Measurements from ENCODE around the gene SPATA7.

Gene SPATA7

GRCh38 chr14:88352698-88353097 is 32.8 kb upstream of the SPATA7 start:
- ChIA-PET POLR2A (no interaction called here), CTCF (no interaction called here)
- H3K27ac ChIP-seq (ENCODE audit: insufficient read depth in 1 of 2, low read depth in 1 of 2, low read length in 2 of 2, poor library complexity in 1 of 2, severe bottlenecking in 2 of 2) = no peak overlapping the region
- no peak overlapping the region for H3K4me3 ChIP-seq (ENCODE audit: control insufficient read depth in 1 of 7, extremely low read depth in 1 of 7, insufficient read depth in 4 of 7, low read depth in 2 of 7, low read length in 6 of 7)
- no peaks in the 10 kb centered on the region for H3K36me3 ChIP-seq (ENCODE audit: control insufficient read depth in 4 of 4, insufficient read depth in 4 of 4, low read length in 3 of 4)
- H3K9me3 ChIP-seq (ENCODE audit: control extremely low read depth in 1 of 5, control insufficient read depth in 4 of 5, insufficient read depth in 2 of 5, low read depth in 1 of 5, low read length in 4 of 5) = no peaks in the 10 kb centered on the region
- 100% methylated on average over 3 of the region's 3 CpGs for WGBS (ENCODE audit: insufficient coverage)
- H3K27me3 ChIP-seq (replicated peaks in 2 of 5; ENCODE audit: control insufficient read depth in 4 of 5, insufficient read depth in 5 of 5, low read length in 4 of 5) = peaks cover 0 to 4% (median 0%) of the 10 kb centered on the region in 5 experiments
- DNase-seq = no peak
- no peaks in the 10 kb centered on the region for H3K4me1 ChIP-seq (ENCODE audit: control extremely low read depth in 1 of 4, control insufficient read depth in 4 of 4, insufficient read depth in 4 of 4, low read length in 3 of 4)

DNA sequence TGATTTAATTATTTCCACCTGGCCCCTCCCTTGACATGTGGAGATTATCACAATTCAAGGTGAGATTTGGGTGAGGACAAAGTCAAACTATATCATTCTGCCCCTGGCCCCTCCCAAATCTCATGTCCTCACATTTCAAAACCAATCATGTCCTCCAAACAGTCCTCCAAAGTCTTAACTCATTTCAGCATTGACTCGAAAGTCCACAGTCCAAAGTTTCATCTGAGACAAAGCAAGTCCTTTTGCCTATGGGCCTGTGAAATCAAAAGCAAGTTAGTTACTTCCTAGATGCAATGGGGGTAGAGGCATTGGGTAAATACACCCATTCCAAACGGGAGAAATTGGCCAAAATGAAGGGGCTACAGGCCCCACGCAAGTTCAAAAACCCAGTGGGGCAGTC is 31.1 kb upstream of the SPATA7 start:
- H3K4me3 ChIP-seq (ENCODE audit: control insufficient read depth in 1 of 7, extremely low read depth in 1 of 7, insufficient read depth in 4 of 7, low read depth in 2 of 7, low read length in 6 of 7) = no peak overlapping the region

GRCh38 chr14:88359500-88359899 is 26.0 kb upstream of the SPATA7 start:
- no peak for DNase-seq
- H3K36me3 ChIP-seq (ENCODE audit: control insufficient read depth in 4 of 4, insufficient read depth in 4 of 4, low read length in 3 of 4) = no peaks in the 10 kb centered on the region
- POLR2A ChIA-PET = no interaction called here
- no peaks in the 10 kb centered on the region for H3K27me3 ChIP-seq (replicated peaks in 2 of 5; ENCODE audit: control insufficient read depth in 4 of 5, insufficient read depth in 5 of 5, low read length in 4 of 5)
- H3K27ac ChIP-seq (ENCODE audit: insufficient read depth in 1 of 2, low read depth in 1 of 2, low read length in 2 of 2, poor library complexity in 1 of 2, severe bottlenecking in 2 of 2) = no peak overlapping the region
- WGBS (ENCODE audit: insufficient coverage) = 100% methylated on average over 1 of the region's 2 CpGs
- H3K4me3 ChIP-seq (ENCODE audit: control insufficient read depth in 1 of 7, extremely low read depth in 1 of 7, insufficient read depth in 4 of 7, low read depth in 2 of 7, low read length in 6 of 7) = no peak overlapping the region
- CTCF ChIA-PET = no interaction called here
- peaks cover 0 to 11% (median 4%) of the 10 kb centered on the region in 5 experiments for H3K9me3 ChIP-seq (ENCODE audit: control extremely low read depth in 1 of 5, control insufficient read depth in 4 of 5, insufficient read depth in 2 of 5, low read depth in 1 of 5, low read length in 4 of 5)
- no peaks in the 10 kb centered on the region for H3K4me1 ChIP-seq (ENCODE audit: control extremely low read depth in 1 of 4, control insufficient read depth in 4 of 4, insufficient read depth in 4 of 4, low read length in 3 of 4)

More for the DNA sequence above, 31.1 kb upstream of the SPATA7 start:
- no CpG with 5 or more reads among the region's 3 CpGs for WGBS (ENCODE audit: insufficient coverage)
- peaks cover 0 to 3% (median 0%) of the 10 kb centered on the region in 5 experiments for H3K27me3 ChIP-seq (replicated peaks in 2 of 5; ENCODE audit: control insufficient read depth in 4 of 5, insufficient read depth in 5 of 5, low read length in 4 of 5)
- no peaks in the 10 kb centered on the region for H3K36me3 ChIP-seq (ENCODE audit: control insufficient read depth in 4 of 4, insufficient read depth in 4 of 4, low read length in 3 of 4)
- DNase-seq = no peak
- H3K9me3 ChIP-seq (ENCODE audit: control extremely low read depth in 1 of 5, control insufficient read depth in 4 of 5, insufficient read depth in 2 of 5, low read depth in 1 of 5, low read length in 4 of 5) = peaks cover 0 to 4% (median 0%) of the 10 kb centered on the region in 5 experiments
- H3K4me1 ChIP-seq (ENCODE audit: control extremely low read depth in 1 of 4, control insufficient read depth in 4 of 4, insufficient read depth in 4 of 4, low read length in 3 of 4) = no peaks in the 10 kb centered on the region
- H3K27ac ChIP-seq (ENCODE audit: insufficient read depth in 1 of 2, low read depth in 1 of 2, low read length in 2 of 2, poor library complexity in 1 of 2, severe bottlenecking in 2 of 2) = no peak overlapping the region
- POLR2A ChIA-PET = no interaction called here
- CTCF ChIA-PET = interaction anchor here (1.2 kb wide), 1 partner anchor 9 kb away, joined by 3 read pairs; no protein-coding TSS in a partner anchor

DNA sequence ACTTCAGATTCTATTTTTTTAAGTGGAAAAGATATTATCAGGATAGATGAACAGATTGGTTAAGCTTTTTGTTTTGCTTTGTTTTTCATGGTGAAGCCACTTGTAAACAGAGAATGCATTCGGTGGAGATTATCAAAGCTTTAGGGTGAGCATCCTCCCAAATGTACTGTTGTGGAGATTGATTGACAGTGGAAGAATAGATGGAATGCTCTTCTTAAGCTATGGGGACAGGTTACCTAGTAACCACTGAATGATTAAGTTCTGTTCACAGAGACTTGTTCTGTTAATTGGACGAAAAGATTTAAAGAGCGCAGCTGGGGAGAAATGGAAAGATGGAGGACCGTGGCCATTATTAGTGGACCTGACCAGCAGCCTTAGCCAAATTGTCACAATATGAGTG is 21.8 kb upstream of the SPATA7 start:
- H3K36me3 ChIP-seq (ENCODE audit: control insufficient read depth in 4 of 4, insufficient read depth in 4 of 4, low read length in 3 of 4) = no peaks in the 10 kb centered on the region
- no peaks in the 10 kb centered on the region for H3K4me1 ChIP-seq (ENCODE audit: control extremely low read depth in 1 of 4, control insufficient read depth in 4 of 4, insufficient read depth in 4 of 4, low read length in 3 of 4)
- H3K27ac ChIP-seq (ENCODE audit: insufficient read depth in 1 of 2, low read depth in 1 of 2, low read length in 2 of 2, poor library complexity in 1 of 2, severe bottlenecking in 2 of 2) = no peak overlapping the region
- ChIA-PET POLR2A (no interaction called here), CTCF (interaction anchor here (1.1 kb wide), 1 partner anchor 9 kb away, joined by 3 read pairs; no protein-coding TSS in a partner anchor)
- no peaks in the 10 kb centered on the region for H3K27me3 ChIP-seq (replicated peaks in 2 of 5; ENCODE audit: control insufficient read depth in 4 of 5, insufficient read depth in 5 of 5, low read length in 4 of 5)
- no peak for DNase-seq
- H3K4me3 ChIP-seq (ENCODE audit: control insufficient read depth in 1 of 7, extremely low read depth in 1 of 7, insufficient read depth in 4 of 7, low read depth in 2 of 7, low read length in 6 of 7) = no peak overlapping the region
- WGBS (ENCODE audit: insufficient coverage) = 72% methylated on average over 2 of the region's 4 CpGs
- peaks cover 0 to 6% (median 2%) of the 10 kb centered on the region in 5 experiments for H3K9me3 ChIP-seq (ENCODE audit: control extremely low read depth in 1 of 5, control insufficient read depth in 4 of 5, insufficient read depth in 2 of 5, low read depth in 1 of 5, low read length in 4 of 5)

GRCh38 chr14:88364710-88365413 is 20.6 kb upstream of the SPATA7 start:
- DNase-seq = no peak
- Histone ChIP-seq H3K4me1 (ENCODE audit: control extremely low read depth in 1 of 4, control insufficient read depth in 4 of 4, insufficient read depth in 4 of 4, low read length in 3 of 4) (no peaks in the 10 kb centered on the region), H3K27me3 (replicated peaks in 2 of 5; ENCODE audit: control insufficient read depth in 4 of 5, insufficient read depth in 5 of 5, low read length in 4 of 5) (no peaks in the 10 kb centered on the region), H3K9me3 (ENCODE audit: control extremely low read depth in 1 of 5, control insufficient read depth in 4 of 5, insufficient read depth in 2 of 5, low read depth in 1 of 5, low read length in 4 of 5) (peaks cover 0 to 6% (median 2%) of the 10 kb centered on the region in 5 experiments), H3K36me3 (ENCODE audit: control insufficient read depth in 4 of 4, insufficient read depth in 4 of 4, low read length in 3 of 4) (no peaks in the 10 kb centered on the region), H3K4me3 (ENCODE audit: control insufficient read depth in 1 of 7, extremely low read depth in 1 of 7, insufficient read depth in 4 of 7, low read depth in 2 of 7, low read length in 6 of 7) (no peak overlapping the region), H3K27ac (ENCODE audit: insufficient read depth in 1 of 2, low read depth in 1 of 2, low read length in 2 of 2, poor library complexity in 1 of 2, severe bottlenecking in 2 of 2) (no peak overlapping the region)
- CTCF ChIA-PET = no interaction called here
- 100% methylated on average over 2 of the region's 4 CpGs for WGBS (ENCODE audit: insufficient coverage)
- POLR2A ChIA-PET = no interaction called here

DNA sequence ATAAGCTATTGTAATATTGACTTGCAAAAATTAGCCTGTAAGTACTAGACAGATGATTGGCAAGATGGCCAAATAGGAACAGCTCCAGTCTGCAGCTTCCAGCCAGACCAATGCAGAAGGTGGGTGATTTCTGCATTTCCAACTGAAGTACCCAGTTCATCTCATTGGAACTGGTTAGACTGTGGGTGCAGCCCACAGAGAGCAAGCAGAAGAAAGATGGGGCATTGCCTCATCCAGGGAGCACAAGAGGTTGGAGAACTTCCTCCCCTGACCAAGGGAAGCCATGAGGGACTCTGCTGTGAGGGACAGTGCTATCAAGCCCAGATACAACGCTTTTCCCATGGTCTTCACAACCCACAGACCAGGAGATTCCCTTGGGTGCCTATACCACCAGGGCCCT is 16.0 kb upstream of the SPATA7 start:
- H3K27me3 ChIP-seq (replicated peaks in 2 of 5; ENCODE audit: control insufficient read depth in 4 of 5, insufficient read depth in 5 of 5, low read length in 4 of 5) = no peaks in the 10 kb centered on the region
- peaks cover 0 to under 1% (median 0%) of the 10 kb centered on the region in 5 experiments for H3K9me3 ChIP-seq (ENCODE audit: control extremely low read depth in 1 of 5, control insufficient read depth in 4 of 5, insufficient read depth in 2 of 5, low read depth in 1 of 5, low read length in 4 of 5)
- ChIA-PET CTCF (no interaction called here), POLR2A (no interaction called here)
- H3K36me3 ChIP-seq (ENCODE audit: control insufficient read depth in 4 of 4, insufficient read depth in 4 of 4, low read length in 3 of 4) = no peaks in the 10 kb centered on the region
- DNase-seq = no peak
- 86% methylated on average over 1 of the region's 1 CpG for whole genome bisulfite sequencing (ENCODE audit: insufficient coverage)
- H3K27ac ChIP-seq (ENCODE audit: insufficient read depth in 1 of 2, low read depth in 1 of 2, low read length in 2 of 2, poor library complexity in 1 of 2, severe bottlenecking in 2 of 2) = no peak overlapping the region
- H3K4me3 ChIP-seq (ENCODE audit: control insufficient read depth in 1 of 7, extremely low read depth in 1 of 7, insufficient read depth in 4 of 7, low read depth in 2 of 7, low read length in 6 of 7) = no peak overlapping the region
- no peaks in the 10 kb centered on the region for H3K4me1 ChIP-seq (ENCODE audit: control extremely low read depth in 1 of 4, control insufficient read depth in 4 of 4, insufficient read depth in 4 of 4, low read length in 3 of 4)

GRCh38 chr14:88379706-88380343 is 5.6 kb upstream of the SPATA7 start:
- POLR2A ChIA-PET = no interaction called here
- DNase-seq = no peak
- no peaks in the 10 kb centered on the region for H3K36me3 ChIP-seq (ENCODE audit: control insufficient read depth in 4 of 4, insufficient read depth in 4 of 4, low read length in 3 of 4)
- H3K4me1 ChIP-seq (ENCODE audit: control extremely low read depth in 1 of 4, control insufficient read depth in 4 of 4, insufficient read depth in 4 of 4, low read length in 3 of 4) = peaks cover 0 to 3% (median 2%) of the 10 kb centered on the region in 4 experiments
- H3K9me3 ChIP-seq (ENCODE audit: control extremely low read depth in 1 of 5, control insufficient read depth in 4 of 5, insufficient read depth in 2 of 5, low read depth in 1 of 5, low read length in 4 of 5) = peaks cover 0 to 2% (median 0%) of the 10 kb centered on the region in 5 experiments
- peaks cover 0 to 2% (median 0%) of the 10 kb centered on the region in 5 experiments for H3K27me3 ChIP-seq (replicated peaks in 2 of 5; ENCODE audit: control insufficient read depth in 4 of 5, insufficient read depth in 5 of 5, low read length in 4 of 5)
- 82% methylated on average over 3 of the region's 5 CpGs for WGBS (ENCODE audit: insufficient coverage)
- H3K27ac ChIP-seq (ENCODE audit: insufficient read depth in 1 of 2, low read depth in 1 of 2, low read length in 2 of 2, poor library complexity in 1 of 2, severe bottlenecking in 2 of 2) = no peak overlapping the region
- CTCF ChIA-PET = interaction anchor here (0.6 to 6.1 kb wide), 14 partner anchors 9 to 433 kb away, joined by 3 to 87 read pairs (median 4); no protein-coding TSS in a partner anchor
- H3K4me3 ChIP-seq (ENCODE audit: control insufficient read depth in 1 of 7, extremely low read depth in 1 of 7, insufficient read depth in 4 of 7, low read depth in 2 of 7, low read length in 6 of 7) = no peak overlapping the region

Measured in common myeloid progenitor, CD34-positive (primary cell).